SU-DHL-6 (cell line): ENCODE data around the gene P2RX2.

Experiments
- H2AFZ ChIP-seq: fragments of 200-600 bp; sonication (generic); 2 replicates; pipeline ENCODE4 v1.6.1; 2014; ENCODE audit warnings: low read depth, mild to moderate bottlenecking, moderate library complexity, mixed read lengths, antibody characterized with exemption, low read length; ENCODE audit not compliant: severe bottlenecking
- H3F3A ChIP-seq: fragments of 200-600 bp; shearing (Covaris generic); 2 replicates; pipeline ENCODE4 v1.6.0; 2016; ENCODE audit warnings: antibody characterized with exemption, mild to moderate bottlenecking; ENCODE audit not compliant: insufficient read depth
- H3K27ac ChIP-seq: fragments of 200-600 bp; sonication (generic); 2 replicates; pipeline ENCODE4 v1.5.1; 2016; ENCODE audit warnings: low read depth, mild to moderate bottlenecking, low read length, moderate library complexity, mixed read lengths
- H3K27me3 ChIP-seq: fragments of 200-600 bp; sonication (generic), shearing (Covaris generic); 2 replicates; pipeline ENCODE4 v1.6.0; 2014; ENCODE audit warnings: mild to moderate bottlenecking, low read length
- H3K36me3 ChIP-seq: fragments of 200-600 bp; sonication (generic); 2 replicates; pipeline ENCODE4 v1.6.1; 2014; ENCODE audit warnings: mild to moderate bottlenecking, low read length, mixed read lengths
- H3K4me2 ChIP-seq: fragments of 300-600, 200-600 bp; shearing (Covaris generic), sonication (generic); 2 replicates; pipeline ENCODE4 v1.6.0; 2014; ENCODE audit warnings: low read length, low read depth, mild to moderate bottlenecking; ENCODE audit not compliant: poor library complexity, severe bottlenecking
- H3K4me3 ChIP-seq: fragments of 200-600 bp; sonication (generic); 2 replicates; pipeline ENCODE4 v1.5.1; 2014; ENCODE audit warnings: antibody characterized with exemption, low read length, mild to moderate bottlenecking, mixed read lengths; ENCODE audit not compliant: insufficient read depth, poor library complexity, severe bottlenecking
- H3K79me2 ChIP-seq: fragments of 200-600 bp; sonication (generic); 2 replicates; pipeline ENCODE4 v1.6.1; 2014; ENCODE audit warnings: mild to moderate bottlenecking, low read length, moderate library complexity; ENCODE audit not compliant: insufficient read depth
- H3K9ac ChIP-seq: fragments of 200-600 bp; sonication (generic); 2 replicates; pipeline ENCODE4 v1.7.0; 2014; ENCODE audit warnings: mild to moderate bottlenecking, low read length
- H3K9me2 ChIP-seq: fragments of 200-600 bp; sonication (generic); replicated peaks from 2 replicates; pipeline ENCODE4 v1.6.1; 2014; ENCODE audit warnings: low read length; ENCODE audit not compliant: insufficient read depth
- H3K9me3 ChIP-seq: fragments of 200-600 bp; sonication (generic); 2 replicates; pipeline ENCODE4 v1.6.1; 2014; ENCODE audit warnings: low read length, mixed read lengths; ENCODE audit not compliant: insufficient read depth
- H4K20me1 ChIP-seq: fragments of 200-600 bp; sonication (generic); 2 replicates; pipeline ENCODE4 v1.6.1; 2014; ENCODE audit warnings: low read depth, mild to moderate bottlenecking, antibody characterized with exemption, low read length, moderate library complexity, mixed read lengths
- EZH2phosphoT487 ChIP-seq: fragments of 200-600 bp; sonication (generic), shearing (Covaris generic); conservative IDR thresholded peaks from 2 replicates; pipeline ENCODE4 v1.6.1; 2018; ENCODE audit warnings: mild to moderate bottlenecking, antibody characterized with exemption, low read length, moderate library complexity, mixed read lengths
- TF ChIP-seq, protein P1 (sequence below): fragments of 200-600 bp; sonication (generic); IDR thresholded peaks from one replicate; pipeline ENCODE4 v1.5.1; 2017; ENCODE audit warnings: antibody characterized with exemption, mild to moderate bottlenecking, low read length, moderate library complexity; ENCODE audit not compliant: insufficient read depth, poor library complexity, severe bottlenecking

The P2RX2 gene

DNA sequence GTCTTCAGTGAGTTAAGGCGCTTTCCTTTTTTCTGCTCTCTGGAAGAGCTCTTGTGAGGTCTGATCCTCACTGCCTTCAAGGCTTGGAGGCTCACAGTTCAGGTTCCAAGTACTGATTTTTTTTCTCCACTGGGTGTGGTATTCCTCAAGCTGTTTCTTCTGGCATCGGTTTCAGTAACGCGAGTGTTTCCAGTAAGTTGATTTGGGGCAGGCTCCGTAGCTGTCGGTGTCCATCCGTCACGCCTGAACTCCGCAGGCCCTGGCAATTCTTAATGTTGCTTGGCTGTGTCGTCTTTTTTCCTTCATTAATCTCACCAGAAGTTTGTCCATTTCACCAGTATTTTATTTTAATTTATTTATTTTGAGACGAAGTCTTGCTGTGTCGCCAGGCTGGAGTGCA, 38.8 kb upstream of the P2RX2 start:
- Histone ChIP-seq H3K9me3 (no peaks in the 10 kb centered on the region), H3K9me2 (no peaks in the 10 kb centered on the region), H3F3A (no peaks in the 10 kb centered on the region; the same call in 1 of the 2 replicates), H3K9ac (no peak overlapping the region), H3K36me3 (no peaks in the 10 kb centered on the region), H3K27me3 (no peaks in the 10 kb centered on the region), H3K79me2 (no peaks in the 10 kb centered on the region), H4K20me1 (no peaks in the 10 kb centered on the region), H3K4me3 (no peak overlapping the region), H3K27ac (no peak overlapping the region), H3K4me2 (no peak overlapping the region), H2AFZ (no peak overlapping the region)
- no peak for TF ChIP-seq EZH2phosphoT487
- TF ChIP-seq, protein P1, sequence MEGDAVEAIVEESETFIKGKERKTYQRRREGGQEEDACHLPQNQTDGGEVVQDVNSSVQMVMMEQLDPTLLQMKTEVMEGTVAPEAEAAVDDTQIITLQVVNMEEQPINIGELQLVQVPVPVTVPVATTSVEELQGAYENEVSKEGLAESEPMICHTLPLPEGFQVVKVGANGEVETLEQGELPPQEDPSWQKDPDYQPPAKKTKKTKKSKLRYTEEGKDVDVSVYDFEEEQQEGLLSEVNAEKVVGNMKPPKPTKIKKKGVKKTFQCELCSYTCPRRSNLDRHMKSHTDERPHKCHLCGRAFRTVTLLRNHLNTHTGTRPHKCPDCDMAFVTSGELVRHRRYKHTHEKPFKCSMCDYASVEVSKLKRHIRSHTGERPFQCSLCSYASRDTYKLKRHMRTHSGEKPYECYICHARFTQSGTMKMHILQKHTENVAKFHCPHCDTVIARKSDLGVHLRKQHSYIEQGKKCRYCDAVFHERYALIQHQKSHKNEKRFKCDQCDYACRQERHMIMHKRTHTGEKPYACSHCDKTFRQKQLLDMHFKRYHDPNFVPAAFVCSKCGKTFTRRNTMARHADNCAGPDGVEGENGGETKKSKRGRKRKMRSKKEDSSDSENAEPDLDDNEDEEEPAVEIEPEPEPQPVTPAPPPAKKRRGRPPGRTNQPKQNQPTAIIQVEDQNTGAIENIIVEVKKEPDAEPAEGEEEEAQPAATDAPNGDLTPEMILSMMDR = no peak

DNA sequence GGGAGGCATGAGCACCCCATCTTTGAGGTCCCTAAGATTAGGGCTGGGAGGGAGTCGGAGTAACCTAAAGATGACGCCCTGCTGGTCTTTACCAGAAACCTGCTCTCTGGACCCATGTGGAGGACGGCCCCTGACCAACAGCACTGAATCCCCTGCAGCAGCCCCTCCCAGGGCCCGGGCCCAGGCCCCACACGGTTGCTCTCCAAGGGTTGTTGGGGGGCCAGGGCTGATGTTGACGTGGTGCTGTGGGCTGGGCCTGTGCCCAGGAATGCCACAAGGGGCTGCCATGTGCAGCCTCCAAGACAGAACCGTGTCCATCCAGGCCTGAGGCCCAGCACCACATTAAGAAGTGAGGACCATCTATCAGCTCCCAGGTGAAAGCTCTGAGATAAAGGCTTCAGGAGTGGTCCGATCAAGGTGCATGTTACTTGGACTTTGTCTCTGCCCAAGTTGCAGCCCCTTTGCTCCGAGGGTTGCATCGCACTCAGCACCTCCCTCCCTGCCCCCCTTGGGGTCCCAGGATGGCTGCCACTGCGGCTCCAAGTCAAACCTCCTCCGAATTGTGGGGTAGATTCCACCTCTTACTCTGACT, 37.8 kb upstream of the P2RX2 start:
- Histone ChIP-seq H4K20me1 (no peaks in the 10 kb centered on the region), H3K9me2 (no peaks in the 10 kb centered on the region), H3K27me3 (no peaks in the 10 kb centered on the region), H2AFZ (no peak overlapping the region), H3K36me3 (no peaks in the 10 kb centered on the region), H3K9ac (no peak overlapping the region), H3K79me2 (no peaks in the 10 kb centered on the region), H3K9me3 (no peaks in the 10 kb centered on the region), H3F3A (no peaks in the 10 kb centered on the region; the same call in 1 of the 2 replicates), H3K27ac (no peak overlapping the region), H3K4me2 (no peak overlapping the region), H3K4me3 (no peak overlapping the region)
- no peak for TF ChIP-seq EZH2phosphoT487
- TF ChIP-seq, protein P1 = no peak

GRCh38 chr12:132581348-132582057, 37.1 kb upstream of the P2RX2 start:
- no peaks in the 10 kb centered on the region for H4K20me1 ChIP-seq
- H3K79me2 ChIP-seq = no peaks in the 10 kb centered on the region
- no peak for TF ChIP-seq EZH2phosphoT487
- TF ChIP-seq, protein P1 = no peak
- no peaks in the 10 kb centered on the region for H3K36me3 ChIP-seq
- no peaks in the 10 kb centered on the region for H3K9me2 ChIP-seq
- H3K27me3 ChIP-seq = no peaks in the 10 kb centered on the region
- H3F3A ChIP-seq = no peaks in the 10 kb centered on the region; the same call in 1 of the 2 replicates
- no peak overlapping the region for H3K27ac ChIP-seq
- no peak overlapping the region for H3K4me2 ChIP-seq
- H3K4me3 ChIP-seq = no peak overlapping the region
- H3K9me3 ChIP-seq = no peaks in the 10 kb centered on the region
- no peak overlapping the region for H3K9ac ChIP-seq
- H2AFZ ChIP-seq = no peak overlapping the region
